Muscle of leg (tissue), 11 donors: ENCODE measurements around the gene NKD1. TPM values are rescaled to one million over a fixed set of nuclear protein-coding genes. Genes with fewer than 3 reads are reported as not detected.
"Not testable (repeated sequence)": the region's sequence is repeated elsewhere in the genome, so short reads cannot be mapped to it uniquely, and the experiment has no call there.

Source experiments
- DNase-seq: peaks from one replicate; pipeline ENCODE4 v3.0.0; 2013
- H3K27ac ChIP-seq: one replicate; pipeline ENCODE4 v1.5.1; 2013; ENCODE audit warnings: mild to moderate bottlenecking, low read length, control low read depth
- H3K27me3 ChIP-seq: one replicate; pipeline ENCODE4 v1.6.1; 2013; ENCODE audit warnings: low read length; ENCODE audit not compliant: control insufficient read depth, insufficient read depth
- H3K36me3 ChIP-seq: one replicate; pipeline ENCODE4 v1.6.1; 2013; ENCODE audit warnings: low read length; ENCODE audit not compliant: control insufficient read depth, insufficient read depth
- H3K4me1 ChIP-seq: one replicate; pipeline ENCODE4 v1.6.1; 2013; ENCODE audit warnings: low read length; ENCODE audit not compliant: control insufficient read depth, insufficient read depth
- H3K4me3 ChIP-seq: one replicate; pipeline ENCODE4 v1.5.1; 2013; ENCODE audit warnings: low read length, control low read depth
- H3K9me3 ChIP-seq: replicated peaks from 2 replicates; pipeline ENCODE4 v1.6.1; 2013; ENCODE audit warnings: low read depth, low read length; ENCODE audit not compliant: control insufficient read depth
- WGBS: methylation state at CpG from one replicate; pipeline ENCODE4 v1.1.5; 2013; ENCODE audit warnings: missing lambda C conversion rate; ENCODE audit not compliant: insufficient coverage; 5-methylcytosine and 5-hydroxymethylcytosine counted together
- polyA plus RNA-seq, 8 donors: library from polyadenylated mRNA; unstranded; fragments of 120-200 nt; gene quantifications; one replicate each; pipeline versions ENCODE4 v1.2.1 to v1.2.3, GENCODE V29; 2013; ENCODE audit warnings: inconsistent platforms in 1 of 8, low replicate concordance in 1 of 8; ENCODE audit not compliant: insufficient read length in 8 of 8, insufficient read depth in 1 of 8
- total RNA-seq: library from RNA; stranded (reverse); fragments of 120-200 nt; gene quantifications from one replicate; pipeline ENCODE4 v1.2.4, GENCODE V29; 2013

NKD1 gene
- total and polyA plus RNA-seq, 9 donors: 2.8 to 7.7 (median 4.5) TPM

DNA sequence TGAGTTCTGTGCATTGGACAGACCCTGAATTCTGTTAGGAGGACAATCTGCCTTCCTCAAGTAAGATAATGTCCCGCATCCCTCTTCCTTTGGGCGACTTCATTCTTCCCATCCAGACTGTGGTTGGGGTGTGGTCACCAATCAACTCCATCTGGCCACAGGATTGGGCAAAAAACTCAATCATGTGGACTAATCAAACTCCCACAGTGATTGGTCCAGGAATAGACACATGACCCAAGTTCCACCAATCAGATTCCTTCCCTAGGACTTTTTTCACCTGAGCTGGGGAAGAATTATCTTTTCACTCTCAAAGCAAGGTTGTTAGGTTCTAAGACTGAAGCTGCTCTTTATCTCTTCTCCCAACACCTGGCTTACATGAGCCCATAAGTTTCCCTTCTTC lies 13.2 kb upstream of the NKD1 start:
- no CpG with 5 or more reads among the region's 2 CpGs for WGBS
- Histone ChIP-seq H3K9me3 (no peaks in the 10 kb centered on the region), H3K36me3 (no peaks in the 10 kb centered on the region), H3K27ac (no peak overlapping the region), H3K4me3 (no peak overlapping the region), H3K4me1 (no peaks in the 10 kb centered on the region), H3K27me3 (peaks cover 16% of the 10 kb centered on the region)
- DNase-seq: no peak

- no peak for DNase-seq
- Histone ChIP-seq H3K4me1 (no peaks in the 10 kb centered on the region), H3K27me3 (peaks cover 16% of the 10 kb centered on the region), H3K9me3 (no peaks in the 10 kb centered on the region), H3K36me3 (no peaks in the 10 kb centered on the region), H3K27ac (no peak overlapping the region), H3K4me3 (no peak overlapping the region)
- WGBS: 89% methylated on average over 5 of the region's 12 CpGs
These were observed 12.5 kb upstream of the NKD1 start for GRCh38 chr16:50535506-50536257.

DNA sequence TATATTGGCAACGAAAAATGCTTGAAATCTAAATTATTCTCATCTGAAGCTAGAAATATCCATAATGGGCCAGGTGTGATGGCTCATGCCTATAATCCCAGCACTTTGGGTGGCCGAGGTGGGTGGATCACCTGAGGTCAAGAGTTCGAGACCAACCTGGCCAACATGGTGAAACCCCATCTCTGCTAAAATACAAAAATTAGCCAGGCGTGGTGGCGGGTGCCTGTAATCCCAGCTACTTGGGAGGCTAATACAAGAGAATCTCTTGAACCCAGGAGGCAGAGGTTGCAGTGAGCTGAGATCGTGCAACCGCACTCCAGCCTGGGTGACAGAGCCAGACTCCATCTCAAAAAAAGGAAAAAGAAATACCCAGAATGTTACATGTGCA lies 11.9 kb upstream of the NKD1 start:
- not testable (repeated sequence) for H3K36me3 ChIP-seq, H3K27ac ChIP-seq, H3K4me3 ChIP-seq, H3K4me1 ChIP-seq, DNase-seq, H3K9me3 ChIP-seq
- 83% methylated on average over 2 of the region's 7 CpGs for WGBS
- peaks cover 16% of the 10 kb centered on the region for H3K27me3 ChIP-seq

GRCh38 chr16:50537533-50538290 lies 10.5 kb upstream of the NKD1 start:
- DNase-seq: no peak
- Histone ChIP-seq H3K9me3 (no peaks in the 10 kb centered on the region), H3K27ac (no peak overlapping the region), H3K4me1 (no peaks in the 10 kb centered on the region), H3K27me3 (peaks cover 11% of the 10 kb centered on the region), H3K36me3 (no peaks in the 10 kb centered on the region), H3K4me3 (no peak overlapping the region)
- 76% methylated on average over 6 of the region's 8 CpGs for WGBS

DNA sequence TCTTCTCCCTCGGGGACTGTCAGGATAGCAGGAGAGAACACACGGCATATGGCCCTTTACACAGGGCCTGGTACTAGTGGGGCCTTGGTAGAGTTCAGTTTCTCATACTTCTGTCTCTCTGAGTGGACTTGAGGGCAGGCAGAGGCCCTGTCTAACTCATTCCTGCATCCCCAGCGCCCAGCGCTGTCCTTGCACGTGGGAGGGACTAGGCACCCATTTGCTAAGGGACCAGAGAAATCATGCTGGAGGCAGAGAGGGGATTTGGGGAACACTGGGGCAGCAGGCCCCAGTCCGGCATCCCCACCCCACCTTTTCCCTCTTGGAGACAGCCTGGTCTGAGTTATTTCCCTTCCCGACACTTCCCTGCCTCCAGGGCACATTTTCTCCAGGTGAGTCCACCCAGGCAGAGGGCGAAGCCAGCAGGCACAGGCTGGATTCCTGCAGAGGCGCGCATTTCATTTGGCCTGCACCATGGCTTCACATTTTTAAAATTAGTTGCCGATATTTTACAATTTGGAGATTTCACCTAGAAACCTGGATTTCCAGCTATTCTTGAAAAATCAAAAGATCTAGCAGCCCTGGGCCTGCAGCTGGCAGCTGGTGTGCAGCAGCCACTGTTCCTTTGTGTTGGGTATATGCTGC lies 9.7 kb upstream of the NKD1 start:
- Histone ChIP-seq H3K27me3 (peaks cover 16% of the 10 kb centered on the region), H3K27ac (no peak overlapping the region), H3K4me1 (no peaks in the 10 kb centered on the region), H3K4me3 (no peak overlapping the region), H3K36me3 (no peaks in the 10 kb centered on the region), H3K9me3 (no peaks in the 10 kb centered on the region)
- DNase-seq: no peak
- WGBS: 79% methylated on average over 9 of the region's 11 CpGs

GRCh38 chr16:50539053-50539695 lies 9.0 kb upstream of the NKD1 start:
- no peaks in the 10 kb centered on the region for H3K4me1 ChIP-seq
- no peak for DNase-seq
- H3K4me3 ChIP-seq: no peak overlapping the region
- H3K9me3 ChIP-seq: no peaks in the 10 kb centered on the region
- no peak overlapping the region for H3K27ac ChIP-seq
- no peaks in the 10 kb centered on the region for H3K36me3 ChIP-seq
- WGBS: 42% methylated on average over 11 of the region's 17 CpGs
- H3K27me3 ChIP-seq: peaks cover 22% of the 10 kb centered on the region

GRCh38 chr16:50539822-50540710 lies 8.1 kb upstream of the NKD1 start:
- H3K4me3 ChIP-seq: no peak overlapping the region
- no peak for DNase-seq
- H3K9me3 ChIP-seq: no peaks in the 10 kb centered on the region
- H3K27ac ChIP-seq: no peak overlapping the region
- H3K36me3 ChIP-seq: no peaks in the 10 kb centered on the region
- WGBS: 73% methylated on average over 15 of the region's 23 CpGs
- H3K27me3 ChIP-seq: peaks cover 26% of the 10 kb centered on the region
- no peaks in the 10 kb centered on the region for H3K4me1 ChIP-seq

- peaks cover 28% of the 10 kb centered on the region for H3K27me3 ChIP-seq
- H3K4me3 ChIP-seq: no peak overlapping the region
- H3K4me1 ChIP-seq: no peaks in the 10 kb centered on the region
- no peaks in the 10 kb centered on the region for H3K36me3 ChIP-seq
- WGBS: 96% methylated on average over 3 of the region's 3 CpGs
- DNase-seq: no peak
- no peak overlapping the region for H3K27ac ChIP-seq
- H3K9me3 ChIP-seq: no peaks in the 10 kb centered on the region
These were observed 7.5 kb upstream of the NKD1 start for GRCh38 chr16:50540711-50541007.

DNA sequence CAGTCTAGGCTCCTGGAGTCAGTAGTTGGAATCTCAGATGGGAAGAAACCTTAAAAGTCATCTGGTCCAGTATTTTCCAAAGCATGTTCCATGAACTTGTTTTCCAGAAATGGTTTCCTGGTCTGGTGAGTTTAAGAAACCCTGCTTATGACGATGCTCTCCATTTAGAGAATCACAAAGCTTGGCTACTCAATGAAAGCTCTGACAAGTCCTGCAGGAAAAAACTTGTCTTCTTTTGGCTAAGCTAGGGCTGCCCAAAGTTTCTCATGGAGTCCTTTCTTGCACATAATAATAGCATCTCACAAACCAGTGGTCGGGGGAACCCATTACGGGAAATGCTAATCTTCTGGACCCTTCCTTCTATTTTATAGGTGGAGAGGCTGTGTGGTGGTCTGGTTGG lies 5.5 kb upstream of the NKD1 start:
- WGBS: 88% methylated on average over 1 of the region's 3 CpGs
- H3K27me3 ChIP-seq: peaks cover 37% of the 10 kb centered on the region
- H3K4me3 ChIP-seq: no peak overlapping the region
- no peaks in the 10 kb centered on the region for H3K9me3 ChIP-seq
- no peaks in the 10 kb centered on the region for H3K36me3 ChIP-seq
- H3K4me1 ChIP-seq: peaks cover 3% of the 10 kb centered on the region
- H3K27ac ChIP-seq: no peak overlapping the region
- no peak for DNase-seq
